GM12878 (cell line): ENCODE measurements around the gene ADCYAP1. TPM values are rescaled to one million over a fixed set of nuclear protein-coding genes. Genes with fewer than 3 reads are reported as not detected.

Experiments
- ATAC-seq: fragments of 200-7000 bp; cut with Tn5 transposase; 3 replicates; pipeline ENCODE4 v1.9.1; 2020; ENCODE audit warnings: mild to moderate bottlenecking, moderate library complexity
- BruUV-seq: library from RNA; stranded (reverse); fragments of 400-500 nt; replicated peaks from 2 replicates; lab custom pipeline; 2021; lab: Mats Ljungman, UMichigan
- CTCF ChIA-PET: fragments of 300-600 bp; sonication (Branson Sonifier 250); formaldehyde crosslinking; extraction: SDS; loops from one replicate; lab custom pipeline; 2021; ENCODE audit warnings: inconsistent platforms; lab: Yijun Ruan, JAX
- POLR2A ChIA-PET: fragments of 350-600 bp; formaldehyde crosslinking; extraction: SDS; loops from one replicate; lab custom pipeline; 2021; ENCODE audit warnings: inconsistent platforms; lab: Charles Lee
- RAD21 ChIA-PET: fragments of 300-600 bp; sonication (Branson Sonifier 250); formaldehyde crosslinking; loops from one replicate; lab custom pipeline; 2023; ENCODE audit warnings: antibody characterized with exemption; ENCODE audit not compliant: unreplicated experiment; lab: Charles Lee
- SMC1A ChIA-PET: fragments of 300-600 bp; sonication (Branson Sonifier 250); formaldehyde crosslinking; loops from one replicate; lab custom pipeline; 2023; ENCODE audit not compliant: unreplicated experiment, uncharacterized antibody; lab: Charles Lee
- DNase-seq: peaks from one replicate; pipeline ENCODE4 v3.0.0-alpha.2; 2011; ENCODE audit warnings: low read depth, low spot score
- FAIRE-seq: peaks from 3 replicates; lab custom pipeline; 2011; peaks lifted over from hg19 to GRCh38; lab: Jason Lieb, UNC
- H2AFZ ChIP-seq: 2 replicates; pipeline ENCODE4 v1.6.0; 2011; ENCODE audit warnings: low read depth, low read length, control low read depth; ENCODE audit not compliant: control insufficient read depth
- H3K27ac ChIP-seq: 2 replicates; pipeline ENCODE4 v1.5.1; 2011; ENCODE audit warnings: control low read depth; ENCODE audit not compliant: control insufficient read depth, insufficient read depth
- H3K27me3 ChIP-seq, 2 experiments: replicated peaks in 1 of 2; 2 replicates each; pipeline versions ENCODE4 v1.6.0 to v1.6.1; 2011; ENCODE audit warnings: low read length in 1 of 2; ENCODE audit not compliant: control insufficient read depth in 2 of 2, insufficient read depth in 2 of 2
- H3K36me3 ChIP-seq, 2 experiments: 2 replicates each; pipeline ENCODE4 v1.5.1; 2011; ENCODE audit warnings: low read length in 1 of 2; ENCODE audit not compliant: control insufficient read depth in 2 of 2, insufficient read depth in 2 of 2
- H3K4me1 ChIP-seq: 2 replicates; pipeline ENCODE4 v1.6.1; 2011; ENCODE audit warnings: mild to moderate bottlenecking, low read length, moderate library complexity, mixed read lengths; ENCODE audit not compliant: control insufficient read depth, insufficient read depth
- H3K4me2 ChIP-seq: 2 replicates; pipeline ENCODE4 v1.6.0; 2011; ENCODE audit warnings: control low read depth; ENCODE audit not compliant: control insufficient read depth, insufficient read depth
- H3K4me3 ChIP-seq: fragments of 200-600 bp; sonication (generic); 2 replicates; pipeline ENCODE4 v1.5.1; 2016
- H3K79me2 ChIP-seq: 2 replicates; pipeline ENCODE4 v1.6.0; 2011; ENCODE audit warnings: low read length; ENCODE audit not compliant: control insufficient read depth, insufficient read depth
- H3K9ac ChIP-seq: 2 replicates; pipeline ENCODE4 v1.8.0; 2011; ENCODE audit warnings: low read length, control low read depth, mixed read lengths; ENCODE audit not compliant: control insufficient read depth, insufficient read depth
- H3K9me3 ChIP-seq: replicated peaks from 3 replicates; pipeline ENCODE4 v1.5.1; 2011; ENCODE audit warnings: mild to moderate bottlenecking, low read length; ENCODE audit not compliant: control insufficient read depth, insufficient read depth
- H4K20me1 ChIP-seq: 2 replicates; pipeline ENCODE4 v1.6.0; 2011; ENCODE audit not compliant: control insufficient read depth, insufficient read depth
- BCL11A ChIP-seq: IDR thresholded peaks from 2 replicates; pipeline ENCODE4 v1.6.1; 2011; ENCODE audit warnings: low read depth, low read length
- CHD2 ChIP-seq: IDR thresholded peaks from 2 replicates; pipeline ENCODE4 v1.6.1; 2011; ENCODE audit warnings: low read depth, low read length, improper control_type of control experiment, borderline replicate concordance
- CREM ChIP-seq: IDR thresholded peaks from 2 replicates; pipeline ENCODE4 v1.6.1; 2014; ENCODE audit warnings: antibody characterized with exemption, low read depth
- LARP7 ChIP-seq: fragments of 450-650 bp; IDR thresholded peaks from 2 replicates; pipeline ENCODE4 v1.6.1; 2017; ENCODE audit warnings: mild to moderate bottlenecking
- RUNX3 ChIP-seq: IDR thresholded peaks from 2 replicates; pipeline ENCODE4 v1.6.1; 2012; ENCODE audit warnings: low read length, inconsistent platforms
- SRF ChIP-seq, 2 experiments: IDR thresholded peaks; 2 replicates each; pipeline ENCODE4 v1.6.1; 2011; ENCODE audit warnings: low read depth in 2 of 2, low read length in 2 of 2, mild to moderate bottlenecking in 1 of 2, moderate library complexity in 1 of 2
- WGBS: methylation state at CpG from one replicate; pipeline ENCODE4 v1.1.6; 2016; ENCODE audit warnings: low lambda C conversion rate; ENCODE audit not compliant: insufficient replicate concordance, insufficient coverage; ENCODE audit errors: missing lambda C conversion rate; 5-methylcytosine and 5-hydroxymethylcytosine counted together
- in situ Hi-C: fragments of 300-500 bp; cut with MboI; formaldehyde crosslinking; loops from 9 replicates; pipeline ENCODE4 v1.14.3; 2018; ENCODE audit warnings: mixed read lengths
- intact Hi-C: fragments of 100-400 bp; cut with micrococcal nuclease; formaldehyde crosslinking; loops from one replicate; pipeline ENCODE4 v1.14.2; 2022; ENCODE audit not compliant: unreplicated experiment
- polyA plus RNA-seq, 11 experiments: library from polyadenylated mRNA; depleted of rRNA in 4 of 11; unstranded in 6 of 11; stranded (reverse) in 5 of 11; fragments of >200 nt; fragmentation: Nextera tagmentation in 4 of 11; fragmentation: Illumina TruSeq in 1 of 11; extraction: Ambion mirVana in 4 of 11; extraction: Trizol in 1 of 11; gene quantifications; 1 replicate in 1 of 11; 2 replicates in 10 of 11; pipeline versions ENCODE4 v1.2.1 to v1.2.3, GENCODE V29; 2011 to 2016; ENCODE audit warnings: inconsistent platforms in 2 of 11, missing spikeins in 2 of 11, low read depth in 1 of 11
- total RNA-seq, 4 experiments: library from RNA; depleted of rRNA in 3 of 4; stranded (reverse); fragments of >200 nt in 3 of 4; fragmentation: Illumina TruSeq in 1 of 4; extraction: Trizol in 1 of 4; gene quantifications; 2 replicates each; pipeline versions ENCODE4 v1.2.1 to v1.2.3, GENCODE V29; 2013 to 2021
- TF ChIP-seq, protein P1 (sequence below): IDR thresholded peaks from 2 replicates; pipeline ENCODE4 v1.6.1; 2011; ENCODE audit warnings: mild to moderate bottlenecking, low read depth, low read length, moderate library complexity; ENCODE audit not compliant: insufficient replicate concordance
- TF ChIP-seq, protein P2 (sequence below): fragments of 450-650 bp; IDR thresholded peaks from 2 replicates; pipeline ENCODE4 v1.6.1; 2016; ENCODE audit warnings: mild to moderate bottlenecking, moderate library complexity, borderline replicate concordance
- TF ChIP-seq, protein P3 (sequence below): fragments of 450-650 bp; IDR thresholded peaks from 2 replicates; pipeline ENCODE4 v1.6.1; 2017; ENCODE audit warnings: borderline replicate concordance

Gene ADCYAP1
- total and polyA plus RNA-seq, 10 of the 15 experiments (the other 5 are each of a cell fraction or from before 2014, with no cell fraction given) = 0.02 TPM; not detected in 9

DNA sequence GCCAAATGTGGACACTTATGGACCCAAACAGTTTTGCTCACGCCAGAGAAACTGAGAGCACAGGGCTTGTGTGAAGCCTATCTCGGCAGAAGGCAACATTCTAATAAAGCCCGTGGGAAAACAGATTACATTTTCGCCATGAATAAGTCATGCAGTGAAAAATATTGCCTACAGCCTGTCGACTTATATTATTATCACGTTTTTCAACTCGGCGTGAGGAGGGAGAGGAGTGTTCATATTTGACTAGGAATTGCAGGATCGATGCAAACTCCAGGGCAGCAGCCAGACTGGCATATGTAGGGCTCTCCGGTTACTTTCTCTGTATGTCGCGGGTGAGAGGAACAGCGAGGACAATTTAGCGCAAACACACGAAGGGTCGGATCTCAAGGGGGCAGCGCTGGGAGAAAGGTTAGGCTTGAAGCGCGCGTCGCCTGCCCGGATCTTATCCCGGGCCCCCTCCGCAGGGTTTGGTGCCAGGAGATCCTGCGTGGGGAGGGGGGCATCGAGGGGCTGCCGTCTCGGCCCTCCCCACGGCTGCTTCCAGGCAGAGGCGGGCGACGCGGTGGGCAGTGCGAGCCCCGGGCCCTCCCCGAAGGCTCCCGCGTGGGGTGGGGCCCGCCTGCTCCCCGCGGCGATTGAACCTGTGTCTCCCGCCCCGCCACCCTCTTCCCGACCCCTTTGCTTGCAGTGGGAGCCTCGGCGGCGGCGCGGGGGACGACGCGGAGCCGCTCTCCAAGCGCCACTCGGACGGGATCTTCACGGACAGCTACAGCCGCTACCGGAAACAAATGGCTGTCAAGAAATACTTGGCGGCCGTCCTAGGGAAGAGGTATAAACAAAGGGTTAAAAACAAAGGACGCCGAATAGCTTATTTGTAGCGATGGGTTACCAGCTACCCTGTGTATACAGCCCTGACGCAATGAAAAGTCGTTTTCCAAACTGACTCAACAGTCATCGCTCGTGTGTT lies 4.4 kb downstream of the ADCYAP1 start:
- TF ChIP-seq RUNX3 (no peak), SRF (IDR thresholded peaks at IDR 0.05; ENCODE audit: low read depth in 2 of 2, low read length in 2 of 2) (no peak)
- ChIA-PET RAD21 (no interaction called here), SMC1A (no interaction called here), POLR2A (no interaction called here), CTCF (no interaction called here)
- intact Hi-C loops (no loop called here), in situ Hi-C loops (loop anchor here (5.0 kb wide), 1 partner anchor 52 kb away; no protein-coding TSS in a partner anchor)
- DNase-seq (no peak), ATAC-seq (no peak), FAIRE-seq (no peak)
- H2AFZ ChIP-seq = no peak overlapping the region
- no peaks in the 10 kb centered on the region for H3K4me1 ChIP-seq
- no peak overlapping the region for H3K27ac ChIP-seq
- BruUV-seq = no TSS peak
- H3K36me3 ChIP-seq = no peaks in the 10 kb centered on the region
- WGBS = 48% methylated on average over 55 of the region's 69 CpGs
- H4K20me1 ChIP-seq = no peaks in the 10 kb centered on the region
- H3K79me2 ChIP-seq = no peaks in the 10 kb centered on the region
- no peak overlapping the region for H3K9ac ChIP-seq
- H3K9me3 ChIP-seq = no peaks in the 10 kb centered on the region; the same call in 2 of the 3 replicates
- no peak overlapping the region; the same call in 1 of the 2 replicates for H3K4me2 ChIP-seq
- H3K4me3 ChIP-seq = no peak overlapping the region
- H3K27me3 ChIP-seq = peaks cover 2 to 9% of the 10 kb centered on the region in 2 experiments; a peak in 3 of 4 replicates

DNA sequence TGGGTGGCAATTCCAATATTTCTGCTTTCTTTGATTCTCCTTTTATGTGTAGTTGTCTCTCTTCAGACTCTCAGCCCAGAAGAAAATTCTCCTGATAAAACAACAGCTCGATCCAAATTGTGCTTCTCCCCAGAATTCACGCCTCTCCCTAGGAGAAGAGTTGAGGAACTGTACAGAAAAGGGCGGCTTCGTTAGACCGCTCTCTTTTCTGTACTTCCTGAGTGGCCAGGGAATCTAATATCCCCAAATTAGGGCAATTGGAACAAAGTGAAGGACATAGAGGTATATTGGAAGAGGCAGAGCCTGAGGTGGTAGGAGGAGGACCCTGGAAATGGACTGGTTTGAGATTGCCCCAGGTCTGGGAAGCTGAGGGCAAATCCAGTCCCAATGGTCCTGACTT lies 5.6 kb downstream of the ADCYAP1 start:
- intact Hi-C loops = no loop called here
- TF ChIP-seq CREM (no peak), BCL11A (no peak), LARP7 (no peak), CHD2 (no peak)
- TF ChIP-seq, protein P1, sequence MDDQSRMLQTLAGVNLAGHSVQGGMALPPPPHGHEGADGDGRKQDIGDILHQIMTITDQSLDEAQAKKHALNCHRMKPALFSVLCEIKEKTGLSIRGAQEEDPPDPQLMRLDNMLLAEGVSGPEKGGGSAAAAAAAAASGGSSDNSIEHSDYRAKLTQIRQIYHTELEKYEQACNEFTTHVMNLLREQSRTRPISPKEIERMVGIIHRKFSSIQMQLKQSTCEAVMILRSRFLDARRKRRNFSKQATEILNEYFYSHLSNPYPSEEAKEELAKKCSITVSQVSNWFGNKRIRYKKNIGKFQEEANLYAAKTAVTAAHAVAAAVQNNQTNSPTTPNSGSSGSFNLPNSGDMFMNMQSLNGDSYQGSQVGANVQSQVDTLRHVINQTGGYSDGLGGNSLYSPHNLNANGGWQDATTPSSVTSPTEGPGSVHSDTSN = no peak
- TF ChIP-seq, protein P2, sequence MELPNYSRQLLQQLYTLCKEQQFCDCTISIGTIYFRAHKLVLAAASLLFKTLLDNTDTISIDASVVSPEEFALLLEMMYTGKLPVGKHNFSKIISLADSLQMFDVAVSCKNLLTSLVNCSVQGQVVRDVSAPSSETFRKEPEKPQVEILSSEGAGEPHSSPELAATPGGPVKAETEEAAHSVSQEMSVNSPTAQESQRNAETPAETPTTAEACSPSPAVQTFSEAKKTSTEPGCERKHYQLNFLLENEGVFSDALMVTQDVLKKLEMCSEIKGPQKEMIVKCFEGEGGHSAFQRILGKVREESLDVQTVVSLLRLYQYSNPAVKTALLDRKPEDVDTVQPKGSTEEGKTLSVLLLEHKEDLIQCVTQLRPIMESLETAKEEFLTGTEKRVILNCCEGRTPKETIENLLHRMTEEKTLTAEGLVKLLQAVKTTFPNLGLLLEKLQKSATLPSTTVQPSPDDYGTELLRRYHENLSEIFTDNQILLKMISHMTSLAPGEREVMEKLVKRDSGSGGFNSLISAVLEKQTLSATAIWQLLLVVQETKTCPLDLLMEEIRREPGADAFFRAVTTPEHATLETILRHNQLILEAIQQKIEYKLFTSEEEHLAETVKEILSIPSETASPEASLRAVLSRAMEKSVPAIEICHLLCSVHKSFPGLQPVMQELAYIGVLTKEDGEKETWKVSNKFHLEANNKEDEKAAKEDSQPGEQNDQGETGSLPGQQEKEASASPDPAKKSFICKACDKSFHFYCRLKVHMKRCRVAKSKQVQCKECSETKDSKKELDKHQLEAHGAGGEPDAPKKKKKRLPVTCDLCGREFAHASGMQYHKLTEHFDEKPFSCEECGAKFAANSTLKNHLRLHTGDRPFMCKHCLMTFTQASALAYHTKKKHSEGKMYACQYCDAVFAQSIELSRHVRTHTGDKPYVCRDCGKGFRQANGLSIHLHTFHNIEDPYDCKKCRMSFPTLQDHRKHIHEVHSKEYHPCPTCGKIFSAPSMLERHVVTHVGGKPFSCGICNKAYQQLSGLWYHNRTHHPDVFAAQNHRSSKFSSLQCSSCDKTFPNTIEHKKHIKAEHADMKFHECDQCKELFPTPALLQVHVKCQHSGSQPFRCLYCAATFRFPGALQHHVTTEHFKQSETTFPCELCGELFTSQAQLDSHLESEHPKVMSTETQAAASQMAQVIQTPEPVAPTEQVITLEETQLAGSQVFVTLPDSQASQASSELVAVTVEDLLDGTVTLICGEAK = no peak
- TF ChIP-seq, protein P3, sequence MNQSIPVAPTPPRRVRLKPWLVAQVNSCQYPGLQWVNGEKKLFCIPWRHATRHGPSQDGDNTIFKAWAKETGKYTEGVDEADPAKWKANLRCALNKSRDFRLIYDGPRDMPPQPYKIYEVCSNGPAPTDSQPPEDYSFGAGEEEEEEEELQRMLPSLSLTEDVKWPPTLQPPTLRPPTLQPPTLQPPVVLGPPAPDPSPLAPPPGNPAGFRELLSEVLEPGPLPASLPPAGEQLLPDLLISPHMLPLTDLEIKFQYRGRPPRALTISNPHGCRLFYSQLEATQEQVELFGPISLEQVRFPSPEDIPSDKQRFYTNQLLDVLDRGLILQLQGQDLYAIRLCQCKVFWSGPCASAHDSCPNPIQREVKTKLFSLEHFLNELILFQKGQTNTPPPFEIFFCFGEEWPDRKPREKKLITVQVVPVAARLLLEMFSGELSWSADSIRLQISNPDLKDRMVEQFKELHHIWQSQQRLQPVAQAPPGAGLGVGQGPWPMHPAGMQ = no peak

More for the DNA sequence above, 5.6 kb downstream of the ADCYAP1 start:
- no peak overlapping the region for H3K9ac ChIP-seq
- in situ Hi-C loops = no loop called here
- no peaks in the 10 kb centered on the region for H3K36me3 ChIP-seq
- BruUV-seq = no TSS peak
- DNase-seq (no peak), FAIRE-seq (no peak), ATAC-seq (no peak)
- H3K27me3 ChIP-seq = peaks cover 0 to 9% of the 10 kb centered on the region in 2 experiments; a peak in 3 of 4 replicates
- H4K20me1 ChIP-seq = no peaks in the 10 kb centered on the region
- H3K79me2 ChIP-seq = no peaks in the 10 kb centered on the region
- ChIA-PET SMC1A (no interaction called here), RAD21 (no interaction called here), POLR2A (no interaction called here), CTCF (no interaction called here)
- no peak overlapping the region for H3K4me3 ChIP-seq
- H3K4me2 ChIP-seq = no peak overlapping the region
- no peaks in the 10 kb centered on the region for H3K4me1 ChIP-seq
- H2AFZ ChIP-seq = no peak overlapping the region
- WGBS = 79% methylated on average over 5 of the region's 5 CpGs
- H3K27ac ChIP-seq = no peak overlapping the region
- H3K9me3 ChIP-seq = no peaks in the 10 kb centered on the region; the same call in 2 of the 3 replicates
